Caki2 (cell line): ENCODE results near the gene SSR4. TPM values are rescaled to one million over a fixed set of nuclear protein-coding genes. Genes with fewer than 3 reads are reported as not detected.

Experiments
- DNase-seq: peaks from one replicate; pipeline ENCODE4 v3.0.0-alpha.2; 2015; ENCODE audit warnings: low read depth
- in situ Hi-C: cut with HindIII; loops from 2 replicates; pipeline ENCODE4 v1.10.0; 2016; ENCODE audit warnings: low sequenced_read_pairs, low pct_unique_long_range_greater_than_20kb, mixed read lengths
- total RNA-seq: library from RNA; depleted of rRNA; stranded (reverse); fragments of >200 nt; shearing (Covaris generic); gene quantifications from 2 replicates; pipeline ENCODE4 v1.2.3, GENCODE V29; 2014; ENCODE audit warnings: low replicate concordance

The SSR4 gene
- total RNA-seq, 1 experiment from 2014 or later: 177 TPM

- DNase-seq: peak; percentile 14
- in situ Hi-C loops: no loop called here
Measured at GRCh38 chrX:153818571-153819383, 24.3 kb downstream of the SSR4 start.

GRCh38 chrX:153819384-153820040, 25.0 kb downstream of the SSR4 start:
- DNase-seq: no peak
- in situ Hi-C loops: no loop called here

- in situ Hi-C loops: no loop called here
- DNase-seq: no peak
Measured at GRCh38 chrX:153820601-153821000, 26.1 kb downstream of the SSR4 start.

GRCh38 chrX:153821066-153821465, 26.6 kb downstream of the SSR4 start:
- in situ Hi-C loops: no loop called here
- DNase-seq: no peak

- in situ Hi-C loops: no loop called here
- no peak for DNase-seq
Measured at GRCh38 chrX:153824348-153824747, 29.9 kb downstream of the SSR4 start.

- DNase-seq: no peak
- in situ Hi-C loops: no loop called here
Measured at GRCh38 chrX:153825042-153825441, 30.6 kb downstream of the SSR4 start.

- no peak for DNase-seq
- in situ Hi-C loops: no loop called here
Measured at GRCh38 chrX:153827016-153827415, 32.5 kb downstream of the SSR4 start.

GRCh38 chrX:153827903-153828302, 33.4 kb downstream of the SSR4 start:
- in situ Hi-C loops: no loop called here
- DNase-seq: no peak

- DNase-seq: no peak
- in situ Hi-C loops: no loop called here
Measured at GRCh38 chrX:153828308-153828707, 33.8 kb downstream of the SSR4 start.

- DNase-seq: no peak
- in situ Hi-C loops: no loop called here
Measured at GRCh38 chrX:153828723-153829548, 34.5 kb downstream of the SSR4 start.

GRCh38 chrX:153829549-153829798, 35.0 kb downstream of the SSR4 start:
- no peak for DNase-seq
- in situ Hi-C loops: no loop called here

- in situ Hi-C loops: no loop called here
- no peak for DNase-seq
Measured at GRCh38 chrX:153829799-153830639, 35.6 kb downstream of the SSR4 start, which contains the start of gene PDZD4. Gene PDZD4, minus strand, starts transcription at chrX:153830544. Its CDS starts 246 bp downstream, at chrX:153830298.

GRCh38 chrX:153830640-153831428, 36.4 kb downstream of the SSR4 start:
- no peak for DNase-seq
- in situ Hi-C loops: no loop called here

- in situ Hi-C loops: no loop called here
- DNase-seq: no peak
Measured at GRCh38 chrX:153831429-153832150, 37.1 kb downstream of the SSR4 start.

- no peak for DNase-seq
- in situ Hi-C loops: no loop called here
Measured at GRCh38 chrX:153832728-153833127, 38.3 kb downstream of the SSR4 start.

- in situ Hi-C loops: no loop called here
- DNase-seq: no peak
Measured at GRCh38 chrX:153836921-153837320, 42.5 kb downstream of the SSR4 start.

- DNase-seq: no peak
- in situ Hi-C loops: no loop called here
Measured at GRCh38 chrX:153844509-153845082, 50.1 kb downstream of the SSR4 start.
